ENCODE data around the gene TANK. TPM values are rescaled to one million over a fixed set of nuclear protein-coding genes. Genes with fewer than 3 reads are reported as not detected.

The TANK gene
- total and polyA plus RNA-seq, 2 of the 13 experiments (the other 11 are each of a cell fraction or from before 2014, with no cell fraction given), result 66.9 to 96.1 TPM

DNA sequence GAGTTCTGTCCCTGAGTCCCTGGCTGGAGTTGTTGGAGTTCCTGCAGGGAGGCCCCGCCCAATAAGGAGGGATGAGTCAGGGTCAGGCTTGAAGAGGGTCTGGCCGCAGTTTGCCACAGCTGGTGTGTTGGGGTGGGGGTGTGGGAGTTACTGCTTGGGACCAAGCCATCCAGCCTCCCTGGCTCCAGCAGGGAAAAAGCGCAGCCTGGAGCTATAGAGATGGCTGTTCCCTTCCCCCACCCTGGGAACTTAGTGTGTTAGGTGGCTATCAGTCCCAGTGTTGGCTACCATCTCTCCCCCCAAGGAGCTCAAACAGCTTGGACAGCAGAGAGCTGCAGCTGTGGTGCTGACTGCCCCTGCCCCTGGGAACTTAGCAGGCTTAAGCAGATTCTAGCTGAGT lies 13.2 kb upstream of the TANK start (continued):
- TF ChIP-seq, protein P1, sequence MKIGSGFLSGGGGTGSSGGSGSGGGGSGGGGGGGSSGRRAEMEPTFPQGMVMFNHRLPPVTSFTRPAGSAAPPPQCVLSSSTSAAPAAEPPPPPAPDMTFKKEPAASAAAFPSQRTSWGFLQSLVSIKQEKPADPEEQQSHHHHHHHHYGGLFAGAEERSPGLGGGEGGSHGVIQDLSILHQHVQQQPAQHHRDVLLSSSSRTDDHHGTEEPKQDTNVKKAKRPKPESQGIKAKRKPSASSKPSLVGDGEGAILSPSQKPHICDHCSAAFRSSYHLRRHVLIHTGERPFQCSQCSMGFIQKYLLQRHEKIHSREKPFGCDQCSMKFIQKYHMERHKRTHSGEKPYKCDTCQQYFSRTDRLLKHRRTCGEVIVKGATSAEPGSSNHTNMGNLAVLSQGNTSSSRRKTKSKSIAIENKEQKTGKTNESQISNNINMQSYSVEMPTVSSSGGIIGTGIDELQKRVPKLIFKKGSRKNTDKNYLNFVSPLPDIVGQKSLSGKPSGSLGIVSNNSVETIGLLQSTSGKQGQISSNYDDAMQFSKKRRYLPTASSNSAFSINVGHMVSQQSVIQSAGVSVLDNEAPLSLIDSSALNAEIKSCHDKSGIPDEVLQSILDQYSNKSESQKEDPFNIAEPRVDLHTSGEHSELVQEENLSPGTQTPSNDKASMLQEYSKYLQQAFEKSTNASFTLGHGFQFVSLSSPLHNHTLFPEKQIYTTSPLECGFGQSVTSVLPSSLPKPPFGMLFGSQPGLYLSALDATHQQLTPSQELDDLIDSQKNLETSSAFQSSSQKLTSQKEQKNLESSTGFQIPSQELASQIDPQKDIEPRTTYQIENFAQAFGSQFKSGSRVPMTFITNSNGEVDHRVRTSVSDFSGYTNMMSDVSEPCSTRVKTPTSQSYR (CRISPR knock-in tag; IDR thresholded peaks at IDR 0.05; ENCODE audit: borderline replicate concordance), result no peak
- TF ChIP-seq DNMT1 (CRISPR knock-in tag; IDR thresholded peaks at IDR 0.05), result no peak

DNA sequence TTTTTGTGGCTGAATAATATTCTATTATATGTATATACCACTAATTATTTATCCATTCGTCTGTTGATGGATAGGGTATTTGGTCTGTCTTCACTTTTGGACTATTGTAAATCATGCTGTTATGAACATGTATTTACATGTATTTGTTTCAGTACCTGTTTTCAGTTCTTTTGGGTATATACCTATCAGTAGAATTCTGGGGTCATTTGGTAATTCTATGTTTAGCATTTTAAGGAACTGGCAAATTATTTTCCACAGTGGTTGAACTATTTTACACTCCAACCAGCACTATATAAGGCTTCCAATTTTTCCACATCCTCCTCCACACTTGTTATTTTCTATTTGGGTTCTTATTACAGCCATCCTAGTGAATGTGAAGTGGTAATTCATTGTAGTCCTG lies 12.4 kb upstream of the TANK start:
- no peak overlapping the region for H3K27ac ChIP-seq (ENCODE audit: extremely low read length, insufficient read depth, low read length)
- H2AFZ ChIP-seq (ENCODE audit: low read length), result no peak overlapping the region
- POLR2A ChIA-PET, result no interaction called here
- DNase-seq (ENCODE audit: low spot score) (no peak), FAIRE-seq (no peak), ATAC-seq (no peak)
- H4K20me1 ChIP-seq (ENCODE audit: insufficient read depth, low read length), result no peaks in the 10 kb centered on the region
- H3K9me3 ChIP-seq (ENCODE audit: low read length), result peaks cover 37% of the 10 kb centered on the region
- no peaks in the 10 kb centered on the region for H3K79me2 ChIP-seq (ENCODE audit: insufficient read depth, low read length)
- no peaks in the 10 kb centered on the region for H3K27me3 ChIP-seq (ENCODE audit: control insufficient read depth in 1 of 2, insufficient read depth in 2 of 2, low read length in 2 of 2)
- H3K4me1 ChIP-seq (ENCODE audit: insufficient read depth, low read length), result no peaks in the 10 kb centered on the region
- intact Hi-C loops (cut with micrococcal nuclease; ENCODE audit: unreplicated experiment) (no loop called here), in situ Hi-C loops (cut with HindIII; ENCODE audit: extremely low pct_ligation_motif_present, low pct_unique_long_range_greater_than_20kb) (no loop called here)
- CTCF ChIA-PET (ENCODE audit: low intra/inter-chr PET ratio, low total read pairs), result no interaction called here
- 72% methylated on average over 1 of the region's 1 CpG for WGBS (ENCODE audit: low lambda C conversion rate)
- no peak overlapping the region for H3K4me3 ChIP-seq (replicated peaks in 1 of 3; ENCODE audit: insufficient read depth in 1 of 3, low read depth in 2 of 3, low read length in 3 of 3)
- H3K9ac ChIP-seq (ENCODE audit: insufficient read depth, low read depth, low read length), result no peak overlapping the region
- no peaks in the 10 kb centered on the region for H3K36me3 ChIP-seq (replicated peaks in 1 of 2; ENCODE audit: control insufficient read depth in 1 of 2, insufficient read depth in 2 of 2, low read length in 2 of 2)
- BruUV-seq (replicated peaks), result no TSS peak
- H3K4me2 ChIP-seq (ENCODE audit: low read depth, low read length), result no peak overlapping the region
- TF ChIP-seq, protein P2, sequence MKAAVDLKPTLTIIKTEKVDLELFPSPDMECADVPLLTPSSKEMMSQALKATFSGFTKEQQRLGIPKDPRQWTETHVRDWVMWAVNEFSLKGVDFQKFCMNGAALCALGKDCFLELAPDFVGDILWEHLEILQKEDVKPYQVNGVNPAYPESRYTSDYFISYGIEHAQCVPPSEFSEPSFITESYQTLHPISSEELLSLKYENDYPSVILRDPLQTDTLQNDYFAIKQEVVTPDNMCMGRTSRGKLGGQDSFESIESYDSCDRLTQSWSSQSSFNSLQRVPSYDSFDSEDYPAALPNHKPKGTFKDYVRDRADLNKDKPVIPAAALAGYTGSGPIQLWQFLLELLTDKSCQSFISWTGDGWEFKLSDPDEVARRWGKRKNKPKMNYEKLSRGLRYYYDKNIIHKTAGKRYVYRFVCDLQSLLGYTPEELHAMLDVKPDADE (CRISPR knock-in tag; IDR thresholded peaks at IDR 0.05), result no peak
- no peak for TF ChIP-seq PRMT3 (CRISPR knock-in tag; IDR thresholded peaks at IDR 0.05; ENCODE audit: borderline replicate concordance, low read depth)
- no peak for TF ChIP-seq ZNF782 (CRISPR knock-in tag; IDR thresholded peaks at IDR 0.05; ENCODE audit: borderline replicate concordance)
- TF ChIP-seq ATF7 (IDR thresholded peaks at IDR 0.05), result no peak
- TF ChIP-seq ATF7 (CRISPR knock-in tag; IDR thresholded peaks at IDR 0.05), result no peak
- TF ChIP-seq ZNF747 (CRISPR knock-in tag; IDR thresholded peaks at IDR 0.05; ENCODE audit: borderline replicate concordance), result no peak
- TF ChIP-seq ZNF460 (CRISPR knock-in tag; IDR thresholded peaks at IDR 0.05; ENCODE audit: borderline replicate concordance), result no peak
- TF ChIP-seq MATR3 (CRISPR knock-in tag; IDR thresholded peaks at IDR 0.05), result no peak
- TF ChIP-seq, protein P3, sequence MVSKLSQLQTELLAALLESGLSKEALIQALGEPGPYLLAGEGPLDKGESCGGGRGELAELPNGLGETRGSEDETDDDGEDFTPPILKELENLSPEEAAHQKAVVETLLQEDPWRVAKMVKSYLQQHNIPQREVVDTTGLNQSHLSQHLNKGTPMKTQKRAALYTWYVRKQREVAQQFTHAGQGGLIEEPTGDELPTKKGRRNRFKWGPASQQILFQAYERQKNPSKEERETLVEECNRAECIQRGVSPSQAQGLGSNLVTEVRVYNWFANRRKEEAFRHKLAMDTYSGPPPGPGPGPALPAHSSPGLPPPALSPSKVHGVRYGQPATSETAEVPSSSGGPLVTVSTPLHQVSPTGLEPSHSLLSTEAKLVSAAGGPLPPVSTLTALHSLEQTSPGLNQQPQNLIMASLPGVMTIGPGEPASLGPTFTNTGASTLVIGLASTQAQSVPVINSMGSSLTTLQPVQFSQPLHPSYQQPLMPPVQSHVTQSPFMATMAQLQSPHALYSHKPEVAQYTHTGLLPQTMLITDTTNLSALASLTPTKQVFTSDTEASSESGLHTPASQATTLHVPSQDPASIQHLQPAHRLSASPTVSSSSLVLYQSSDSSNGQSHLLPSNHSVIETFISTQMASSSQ (IDR thresholded peaks at IDR 0.05; ENCODE audit: low read depth), result no peak
- TF ChIP-seq, protein P3 (CRISPR knock-in tag; IDR thresholded peaks at IDR 0.05; ENCODE audit: borderline replicate concordance), result no peak
- TF ChIP-seq, protein P4, sequence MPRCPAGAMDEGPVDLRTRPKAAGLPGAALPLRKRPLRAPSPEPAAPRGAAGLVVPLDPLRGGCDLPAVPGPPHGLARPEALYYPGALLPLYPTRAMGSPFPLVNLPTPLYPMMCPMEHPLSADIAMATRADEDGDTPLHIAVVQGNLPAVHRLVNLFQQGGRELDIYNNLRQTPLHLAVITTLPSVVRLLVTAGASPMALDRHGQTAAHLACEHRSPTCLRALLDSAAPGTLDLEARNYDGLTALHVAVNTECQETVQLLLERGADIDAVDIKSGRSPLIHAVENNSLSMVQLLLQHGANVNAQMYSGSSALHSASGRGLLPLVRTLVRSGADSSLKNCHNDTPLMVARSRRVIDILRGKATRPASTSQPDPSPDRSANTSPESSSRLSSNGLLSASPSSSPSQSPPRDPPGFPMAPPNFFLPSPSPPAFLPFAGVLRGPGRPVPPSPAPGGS (CRISPR knock-in tag; IDR thresholded peaks at IDR 0.05), result no peak
- no peak for TF ChIP-seq HOXA9 (CRISPR knock-in tag; IDR thresholded peaks at IDR 0.05; ENCODE audit: borderline replicate concordance)
- no peak for TF ChIP-seq ZNF446 (CRISPR knock-in tag; IDR thresholded peaks at IDR 0.05)

All from HepG2 (cell line).